CMK (cell line): ENCODE measurements around the gene TES.
"Not testable (repeated sequence)": the region's sequence is repeated elsewhere in the genome, so short reads cannot be mapped to it uniquely, and the experiment has no call there.

ENCODE experiments used
- DNase-seq: peaks from one replicate; pipeline ENCODE4 v3.0.0-alpha.2; 2010; ENCODE audit warnings: low read depth

Gene TES

GRCh38 chr7:116290740-116291139 is 80.4 kb downstream of the TES start:
- no peak for DNase-seq

DNA sequence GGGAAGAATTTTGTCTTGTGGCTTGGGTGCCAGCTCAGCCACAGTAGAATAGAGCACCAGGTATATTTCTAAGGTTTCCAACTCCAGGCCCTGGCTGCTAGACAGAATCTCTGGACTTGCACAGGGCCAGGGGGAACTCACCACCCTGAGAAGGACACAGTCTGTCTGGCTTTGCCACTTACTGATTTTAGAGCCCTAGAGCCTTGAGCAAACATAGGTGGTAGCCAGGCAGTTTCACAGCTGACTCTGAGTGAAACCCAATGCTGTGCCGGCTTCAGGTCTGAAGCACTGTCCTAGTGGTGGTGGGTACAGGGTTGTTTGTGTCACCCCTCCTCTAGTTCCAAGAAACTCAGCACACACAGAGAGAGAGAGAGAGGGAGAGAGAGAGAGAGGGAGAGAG is 81.6 kb downstream of the TES start:
- no peak for DNase-seq

GRCh38 chr7:116292381-116292780 is 82.0 kb downstream of the TES start:
- DNase-seq = no peak

DNA sequence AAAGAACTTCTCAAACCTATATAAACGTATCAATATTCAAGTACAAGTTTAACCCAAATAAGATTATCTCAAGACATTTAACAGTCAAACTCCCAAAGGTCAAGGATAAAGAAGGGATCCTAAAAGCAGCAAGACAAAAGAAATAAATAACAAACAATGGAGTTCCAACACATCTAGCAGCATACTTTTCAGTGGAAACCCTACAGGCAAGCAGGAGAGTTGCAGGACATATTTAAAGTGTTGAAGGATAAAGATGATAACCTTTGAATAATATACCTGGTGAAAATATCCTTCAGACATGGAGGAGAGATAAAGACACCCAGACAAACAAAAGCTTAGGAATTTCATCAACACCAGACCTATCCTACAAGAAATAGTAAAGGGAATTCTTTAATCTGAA is 82.8 kb downstream of the TES start:
- no peak for DNase-seq

GRCh38 chr7:116293633-116294032 is 83.3 kb downstream of the TES start:
- DNase-seq = no peak

GRCh38 chr7:116295903-116296302 is 85.6 kb downstream of the TES start:
- not testable (repeated sequence) for DNase-seq

GRCh38 chr7:116298055-116298454 is 87.7 kb downstream of the TES start:
- no peak for DNase-seq

DNA sequence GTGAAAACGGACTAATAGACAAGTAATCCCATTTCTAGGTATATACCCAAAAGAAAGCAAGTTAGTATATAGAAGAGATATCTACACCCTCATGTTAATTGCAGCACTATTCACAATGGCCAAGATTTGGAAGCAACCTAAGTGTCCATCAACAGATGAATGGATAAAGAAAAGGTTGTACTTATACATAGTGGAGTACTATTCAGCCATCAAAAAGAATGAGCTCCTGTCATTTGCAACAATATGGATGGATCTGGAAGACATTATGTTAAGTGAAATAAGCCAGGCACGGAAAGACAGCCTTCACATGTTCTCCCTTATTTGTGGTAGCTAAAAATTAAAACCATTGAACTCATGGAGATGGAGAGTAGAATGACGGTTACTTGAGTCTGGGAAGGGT is 88.2 kb downstream of the TES start:
- DNase-seq = no peak

DNA sequence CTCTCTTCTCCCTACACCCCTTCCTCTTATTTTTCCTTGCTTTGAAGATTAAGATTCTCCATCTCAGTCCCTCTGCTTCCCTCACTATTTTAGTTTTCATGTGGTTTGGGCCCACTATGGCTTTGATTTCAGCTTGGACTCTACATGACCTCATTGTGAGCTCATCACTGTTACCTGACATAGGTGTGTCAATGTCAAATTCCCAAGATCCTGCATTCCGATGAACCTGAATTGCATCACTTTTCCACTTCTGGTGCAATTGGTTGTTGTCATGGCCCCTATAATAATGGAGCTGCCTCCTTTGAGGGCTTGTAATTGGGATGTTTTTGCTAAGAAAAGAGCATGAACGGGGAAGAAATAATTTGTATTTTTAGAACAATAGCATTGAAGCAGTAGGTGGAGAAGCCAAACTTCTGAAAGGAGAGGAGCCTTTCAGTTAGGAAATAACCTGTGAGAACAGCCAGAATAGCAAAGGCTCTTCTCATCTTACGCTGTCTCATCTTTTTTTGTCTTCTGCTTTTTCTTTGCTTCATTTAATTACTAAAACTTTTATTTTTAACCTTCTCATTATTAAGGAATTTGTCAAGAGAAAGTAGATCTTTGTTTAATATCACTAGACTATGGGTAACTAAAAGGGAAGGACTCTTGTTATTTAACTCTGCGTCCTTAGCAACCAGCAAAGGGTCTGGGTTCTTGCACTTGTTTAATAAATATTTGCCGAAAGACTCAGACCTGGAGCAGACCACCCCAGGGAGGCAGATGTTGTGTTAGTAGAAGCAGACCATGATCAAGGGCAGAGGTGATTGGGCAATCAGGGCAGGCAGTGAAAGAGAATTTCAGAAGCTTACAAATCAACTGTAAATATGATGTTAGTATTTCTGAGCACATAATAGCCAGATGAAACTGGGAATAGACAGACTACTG is 95.4 kb downstream of the TES start:
- DNase-seq = no peak

- no peak for DNase-seq
Measured at GRCh38 chr7:116306409-116307048, 96.2 kb downstream of the TES start.

GRCh38 chr7:116307253-116307652 is 96.9 kb downstream of the TES start:
- DNase-seq = no peak
